ENCODE measurements around the gene APOL4. TPM values are rescaled to one million over a fixed set of nuclear protein-coding genes. Genes with fewer than 3 reads are reported as not detected.

APOL4 gene
- total RNA-seq, 4 donors from 2014 or later, result 0.31 to 113 (median 44.3) TPM

- DNase-seq (ENCODE audit: low spot score) (no peak), ATAC-seq (ENCODE audit: low FRiP score) (no peak)
- TF ChIP-seq, protein P1, sequence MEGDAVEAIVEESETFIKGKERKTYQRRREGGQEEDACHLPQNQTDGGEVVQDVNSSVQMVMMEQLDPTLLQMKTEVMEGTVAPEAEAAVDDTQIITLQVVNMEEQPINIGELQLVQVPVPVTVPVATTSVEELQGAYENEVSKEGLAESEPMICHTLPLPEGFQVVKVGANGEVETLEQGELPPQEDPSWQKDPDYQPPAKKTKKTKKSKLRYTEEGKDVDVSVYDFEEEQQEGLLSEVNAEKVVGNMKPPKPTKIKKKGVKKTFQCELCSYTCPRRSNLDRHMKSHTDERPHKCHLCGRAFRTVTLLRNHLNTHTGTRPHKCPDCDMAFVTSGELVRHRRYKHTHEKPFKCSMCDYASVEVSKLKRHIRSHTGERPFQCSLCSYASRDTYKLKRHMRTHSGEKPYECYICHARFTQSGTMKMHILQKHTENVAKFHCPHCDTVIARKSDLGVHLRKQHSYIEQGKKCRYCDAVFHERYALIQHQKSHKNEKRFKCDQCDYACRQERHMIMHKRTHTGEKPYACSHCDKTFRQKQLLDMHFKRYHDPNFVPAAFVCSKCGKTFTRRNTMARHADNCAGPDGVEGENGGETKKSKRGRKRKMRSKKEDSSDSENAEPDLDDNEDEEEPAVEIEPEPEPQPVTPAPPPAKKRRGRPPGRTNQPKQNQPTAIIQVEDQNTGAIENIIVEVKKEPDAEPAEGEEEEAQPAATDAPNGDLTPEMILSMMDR (IDR thresholded peaks at IDR 0.05), result no peak
These were observed 21.9 kb upstream of the APOL4 start for GRCh38 chr22:36223504-36223903.

- no peak for ATAC-seq (ENCODE audit: low FRiP score)
- TF ChIP-seq, protein P1 (IDR thresholded peaks at IDR 0.05), result no peak
- DNase-seq (ENCODE audit: low spot score), result no peak
These were observed 21.4 kb upstream of the APOL4 start for GRCh38 chr22:36222887-36223450.

- TF ChIP-seq, protein P1 (IDR thresholded peaks at IDR 0.05), result no peak
- ATAC-seq (ENCODE audit: low FRiP score), result peak; percentile 73
- DNase-seq (ENCODE audit: low spot score), result no peak
These were observed 20.5 kb upstream of the APOL4 start for GRCh38 chr22:36221799-36222751.

- ATAC-seq (ENCODE audit: low FRiP score) (no peak), DNase-seq (ENCODE audit: low spot score) (no peak)
- TF ChIP-seq, protein P1 (IDR thresholded peaks at IDR 0.05), result no peak
These were observed 18.9 kb upstream of the APOL4 start for GRCh38 chr22:36220451-36220921.

GRCh38 chr22:36218648-36219193 is 17.1 kb upstream of the APOL4 start:
- ATAC-seq (ENCODE audit: low FRiP score), result no peak
- no peak for DNase-seq (ENCODE audit: low spot score)
- TF ChIP-seq, protein P1 (IDR thresholded peaks at IDR 0.05), result no peak

DNA sequence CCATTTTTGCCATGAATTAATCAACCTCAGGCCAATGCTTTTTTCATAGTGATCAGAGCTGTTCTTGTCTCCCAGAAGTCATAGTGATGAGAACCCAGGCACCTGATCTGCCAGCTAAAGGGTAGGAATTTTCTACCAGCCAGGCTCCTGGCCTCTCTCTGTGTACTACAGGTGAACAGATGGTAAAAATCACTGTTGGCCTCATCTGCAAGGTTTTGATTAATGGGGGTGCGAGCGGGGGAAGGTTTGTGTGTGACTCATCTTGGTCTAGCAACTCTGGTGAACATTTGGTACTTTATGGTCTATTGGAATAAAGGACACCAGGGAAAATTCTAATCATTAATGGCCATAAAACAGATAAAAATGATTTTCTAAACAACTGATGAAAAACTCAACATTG is 14.4 kb upstream of the APOL4 start:
- TF ChIP-seq, protein P1 (IDR thresholded peaks at IDR 0.05), result no peak
- no peak for DNase-seq (ENCODE audit: low spot score)
- peak; percentile 51 for ATAC-seq (ENCODE audit: low FRiP score)

Data from omental fat pad (tissue), 4 donors.